ENCODE data around the gene TMED10.

The TMED10 gene

DNA sequence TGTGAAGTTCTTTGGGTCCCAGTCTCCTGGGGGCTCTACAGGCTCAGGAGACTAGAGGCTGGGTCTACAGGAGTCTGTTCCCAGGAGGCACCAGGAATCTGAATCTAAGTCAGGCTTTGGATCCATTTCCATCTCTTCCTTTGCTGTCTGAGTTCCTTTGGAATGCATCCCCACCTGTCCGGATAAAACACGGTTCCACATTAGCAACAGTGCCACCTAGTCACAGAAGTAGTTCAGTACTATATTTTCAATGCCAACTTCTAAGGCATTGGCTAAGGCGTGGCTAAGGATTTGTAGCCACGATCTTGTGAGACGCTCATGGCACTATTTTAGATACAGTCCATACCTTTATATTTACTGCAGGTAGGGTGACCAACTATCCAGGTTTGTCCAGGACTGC is 91.9 kb downstream of the TMED10 start:
- no peak for DNase-seq (ENCODE audit: low spot score)

DNA sequence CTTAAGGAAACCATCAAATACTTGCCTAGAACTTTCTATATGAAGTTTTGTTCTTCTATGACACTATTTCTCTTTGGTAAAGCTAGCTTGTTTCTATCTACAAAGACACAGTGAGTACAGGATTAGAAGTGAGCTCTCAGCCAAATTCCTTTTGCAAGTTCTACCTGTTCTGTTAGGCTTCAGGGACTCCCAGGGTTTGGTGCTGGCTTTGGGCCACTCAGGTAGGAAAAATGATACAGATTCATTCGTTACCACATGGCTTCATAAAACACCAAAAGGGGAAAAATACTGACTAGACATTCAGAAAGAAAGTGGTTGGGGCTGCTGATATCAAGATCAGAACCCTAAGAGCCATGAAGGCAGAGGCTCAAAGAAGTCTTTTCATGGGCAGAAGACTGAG is 93.1 kb downstream of the TMED10 start:
- DNase-seq (ENCODE audit: low spot score), result no peak

DNA sequence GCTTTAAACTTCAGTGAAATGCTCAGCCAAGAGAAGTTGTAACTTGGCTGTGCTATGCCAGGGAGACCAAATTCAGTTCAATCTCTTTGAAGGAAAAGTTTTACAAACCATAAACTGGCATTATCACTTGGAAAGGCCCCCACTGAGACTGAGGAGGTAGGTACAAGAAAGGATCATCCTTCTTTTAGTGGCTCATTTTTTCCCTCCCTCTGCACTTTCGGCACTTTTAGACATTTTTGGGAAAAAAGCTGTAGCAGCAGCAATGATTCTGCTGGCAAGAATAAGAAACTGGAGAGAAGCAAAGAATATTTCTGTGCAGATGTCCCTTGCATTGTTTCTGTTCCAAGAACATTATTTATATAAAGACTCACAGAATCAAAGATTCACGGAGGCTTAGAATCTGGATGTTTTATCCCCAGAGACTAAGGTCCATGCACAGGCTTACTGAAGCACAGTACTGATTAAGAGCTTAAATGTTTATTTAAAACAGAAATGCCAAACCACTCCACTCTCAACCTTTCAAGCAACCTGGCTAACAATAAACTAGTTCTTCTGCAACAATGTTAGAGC is 94.7 kb downstream of the TMED10 start:
- no peak for DNase-seq (ENCODE audit: low spot score)
